WTC11 (cell line): ENCODE results near the gene GALM. TPM values are rescaled to one million over a fixed set of nuclear protein-coding genes. Genes with fewer than 3 reads are reported as not detected.

ENCODE experiments used
- ATAC-seq: fragments of 200-7000 bp; cut with Tn5 transposase; 2 replicates; pipeline ENCODE4 v1.10.0; 2021; ENCODE audit warnings: mild to moderate bottlenecking, moderate library complexity
- CTCF ChIA-PET: fragments of 300-600 bp; sonication (Branson Sonifier 250); formaldehyde crosslinking; loops from one replicate; lab custom pipeline; 2021; ENCODE audit warnings: antibody characterized with exemption; lab: Charles Lee
- POLR2A ChIA-PET: fragments of 350-600 bp; sonication (Branson Sonifier 250); formaldehyde crosslinking; loops from one replicate; lab custom pipeline; 2021; ENCODE audit warnings: antibody characterized with exemption; lab: Charles Lee
- DNase-seq: peaks from one replicate; pipeline ENCODE4 v3.0.0; 2021; ENCODE audit warnings: low spot score
- H3K27ac Mint-ChIP-seq: 2 replicates; pipeline ENCODE4 v1.8.0; 2021; ENCODE audit warnings: mixed read lengths
- H3K27me3 Mint-ChIP-seq: 2 replicates; pipeline ENCODE4 v1.8.0; 2021; ENCODE audit warnings: low read depth, mild to moderate bottlenecking, moderate library complexity, mixed read lengths
- H3K36me3 Mint-ChIP-seq: 2 replicates; pipeline ENCODE4 v1.8.0; 2021; ENCODE audit warnings: mixed read lengths
- H3K4me1 Mint-ChIP-seq: 2 replicates; pipeline ENCODE4 v1.8.0; 2022; ENCODE audit warnings: mixed read lengths
- H3K4me3 Mint-ChIP-seq: 2 replicates; pipeline ENCODE4 v1.8.0; 2021; ENCODE audit warnings: mild to moderate bottlenecking, moderate library complexity, mixed read lengths
- H3K9me3 Mint-ChIP-seq: 2 replicates; pipeline ENCODE4 v1.8.0; 2021; ENCODE audit warnings: mixed read lengths
- ERG ChIP-seq: fragments of 250-450 bp; sonication (Bioruptor Pico); IDR thresholded peaks from 2 replicates; pipeline ENCODE4 v1.8.0; 2021; ENCODE audit warnings: mild to moderate bottlenecking
- ESRRA ChIP-seq: sonication (generic); formaldehyde crosslinking; IDR thresholded peaks from 2 replicates; pipeline ENCODE4 v1.8.1; 2022; ENCODE audit warnings: mild to moderate bottlenecking, missing genetic modification reagents, borderline replicate concordance
- FOXJ3 ChIP-seq: sonication (generic); formaldehyde crosslinking; IDR thresholded peaks from 2 replicates; pipeline ENCODE4 v1.9.0; 2021; ENCODE audit warnings: missing genetic modification reagents, mild to moderate bottlenecking, borderline replicate concordance
- FOXP1 ChIP-seq: sonication (generic); formaldehyde crosslinking; IDR thresholded peaks from 2 replicates; pipeline ENCODE4 v1.8.0; 2022; ENCODE audit warnings: missing genetic modification reagents, mild to moderate bottlenecking, moderate library complexity, borderline replicate concordance
- IRF2 ChIP-seq: sonication (generic); formaldehyde crosslinking; IDR thresholded peaks from 2 replicates; pipeline ENCODE4 v1.8.0; 2022; ENCODE audit warnings: low read depth, missing genetic modification reagents, borderline replicate concordance
- KAT7 ChIP-seq: sonication (generic); formaldehyde crosslinking; IDR thresholded peaks from 2 replicates; pipeline ENCODE4 v1.8.1; 2023; ENCODE audit warnings: missing genetic modification reagents, mild to moderate bottlenecking, borderline replicate concordance
- MXD4 ChIP-seq: fragments of 250-450 bp; sonication (Bioruptor Pico); IDR thresholded peaks from 2 replicates; pipeline ENCODE4 v1.8.0; 2021; ENCODE audit warnings: mild to moderate bottlenecking, moderate library complexity, borderline replicate concordance
- NFATC4 ChIP-seq: fragments of 250-450 bp; sonication (Bioruptor Pico); IDR thresholded peaks from 2 replicates; pipeline ENCODE4 v1.9.0; 2021; ENCODE audit warnings: mild to moderate bottlenecking
- NFE2L1 ChIP-seq: sonication (generic); formaldehyde crosslinking; IDR thresholded peaks from 2 replicates; pipeline ENCODE4 v1.8.1; 2023; ENCODE audit warnings: missing genetic modification reagents
- NR3C1 ChIP-seq: sonication (generic); formaldehyde crosslinking; conservative IDR thresholded peaks from 2 replicates; pipeline ENCODE4 v1.8.1; 2023; ENCODE audit warnings: low read depth, mild to moderate bottlenecking, missing genetic modification reagents
- PRRX2 ChIP-seq: fragments of 250-450 bp; sonication (Bioruptor Pico); IDR thresholded peaks from 2 replicates; pipeline ENCODE4 v1.8.0; 2021; ENCODE audit warnings: mild to moderate bottlenecking
- SMAD4 ChIP-seq: sonication (generic); formaldehyde crosslinking; IDR thresholded peaks from 2 replicates; pipeline ENCODE4 v1.8.0; 2022; ENCODE audit warnings: mild to moderate bottlenecking, missing genetic modification reagents
- SP1 ChIP-seq: sonication (generic); formaldehyde crosslinking; conservative IDR thresholded peaks from 2 replicates; pipeline ENCODE4 v1.8.1; 2022; ENCODE audit warnings: missing genetic modification reagents
- USF2 ChIP-seq: sonication (generic); formaldehyde crosslinking; IDR thresholded peaks from 2 replicates; pipeline ENCODE4 v1.8.1; 2023; ENCODE audit warnings: mild to moderate bottlenecking, missing genetic modification reagents, moderate library complexity
- ZBTB21 ChIP-seq: sonication (generic); formaldehyde crosslinking; IDR thresholded peaks from 2 replicates; pipeline ENCODE4 v1.8.1; 2023; ENCODE audit warnings: mild to moderate bottlenecking, missing genetic modification reagents, borderline replicate concordance
- ZNF121 ChIP-seq: sonication (generic); formaldehyde crosslinking; IDR thresholded peaks from 2 replicates; pipeline ENCODE4 v1.8.0; 2023; ENCODE audit warnings: missing genetic modification reagents
- ZNF317 ChIP-seq: sonication (generic); formaldehyde crosslinking; IDR thresholded peaks from 2 replicates; pipeline ENCODE4 v1.8.1; 2023; ENCODE audit warnings: low read depth, mild to moderate bottlenecking, moderate library complexity, missing genetic modification reagents, borderline replicate concordance
- ZNF671 ChIP-seq: fragments of 250-450 bp; sonication (Bioruptor Pico); IDR thresholded peaks from 2 replicates; pipeline ENCODE4 v1.8.0; 2021; ENCODE audit warnings: mild to moderate bottlenecking
- total RNA-seq: library from RNA; stranded (reverse); gene quantifications from 3 replicates; pipeline ENCODE4 v1.2.3, GENCODE V29; 2021
- TF ChIP-seq, protein P1 (sequence below): fragments of 250-450 bp; sonication (Bioruptor Pico); IDR thresholded peaks from 2 replicates; pipeline ENCODE4 v2.1.2; 2022; ENCODE audit warnings: mild to moderate bottlenecking, moderate library complexity
- TF ChIP-seq, protein P2 (sequence below): sonication (generic); formaldehyde crosslinking; IDR thresholded peaks from 2 replicates; pipeline ENCODE4 v1.8.1; 2022; ENCODE audit warnings: low read depth, mild to moderate bottlenecking, moderate library complexity, missing genetic modification reagents, borderline replicate concordance
- TF ChIP-seq, protein P3 (sequence below): sonication (generic); formaldehyde crosslinking; IDR thresholded peaks from 2 replicates; pipeline ENCODE4 v1.8.1; 2023; ENCODE audit warnings: mild to moderate bottlenecking, missing genetic modification reagents, moderate library complexity
- TF ChIP-seq, protein P4 (sequence below): sonication (generic); formaldehyde crosslinking; IDR thresholded peaks from 2 replicates; pipeline ENCODE4 v1.8.1; 2023; ENCODE audit warnings: mild to moderate bottlenecking, missing genetic modification reagents, borderline replicate concordance

The GALM gene
- total RNA-seq, 1 experiment from 2014 or later, result 11.2 TPM

DNA sequence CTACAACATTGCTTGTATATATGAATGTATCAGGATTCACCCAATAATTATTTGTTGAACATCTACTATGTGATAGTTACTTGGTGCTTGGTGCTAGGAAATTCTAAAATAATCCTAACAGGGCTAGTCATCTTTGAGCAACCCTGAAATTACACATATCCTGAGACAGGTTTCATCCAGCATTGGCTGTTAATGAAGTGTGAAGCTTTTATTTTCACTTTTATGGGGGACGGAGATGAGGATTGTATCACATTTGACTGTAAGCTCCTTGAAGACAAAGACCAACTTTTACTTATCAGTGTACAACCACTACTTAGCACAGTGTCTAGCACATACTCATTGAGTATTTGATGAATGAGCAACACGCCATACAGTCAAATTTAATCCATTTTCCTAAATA is 6.8 kb upstream of the GALM start (continued):
- TF ChIP-seq, protein P1, sequence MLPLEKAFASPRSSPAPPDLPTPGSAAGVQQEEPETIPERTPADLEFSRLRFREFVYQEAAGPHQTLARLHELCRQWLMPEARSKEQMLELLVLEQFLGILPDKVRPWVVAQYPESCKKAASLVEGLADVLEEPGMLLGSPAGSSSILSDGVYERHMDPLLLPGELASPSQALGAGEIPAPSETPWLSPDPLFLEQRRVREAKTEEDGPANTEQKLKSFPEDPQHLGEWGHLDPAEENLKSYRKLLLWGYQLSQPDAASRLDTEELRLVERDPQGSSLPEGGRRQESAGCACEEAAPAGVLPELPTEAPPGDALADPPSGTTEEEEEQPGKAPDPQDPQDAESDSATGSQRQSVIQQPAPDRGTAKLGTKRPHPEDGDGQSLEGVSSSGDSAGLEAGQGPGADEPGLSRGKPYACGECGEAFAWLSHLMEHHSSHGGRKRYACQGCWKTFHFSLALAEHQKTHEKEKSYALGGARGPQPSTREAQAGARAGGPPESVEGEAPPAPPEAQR, result no peak
- TF ChIP-seq PRRX2 (CRISPR knock-in tag), result no peak
- TF ChIP-seq NFATC4 (CRISPR knock-in tag), result no peak
- TF ChIP-seq ERG (CRISPR knock-in tag), result no peak
- no peak for TF ChIP-seq ESRRA (CRISPR knock-in tag)
- TF ChIP-seq, protein P2, sequence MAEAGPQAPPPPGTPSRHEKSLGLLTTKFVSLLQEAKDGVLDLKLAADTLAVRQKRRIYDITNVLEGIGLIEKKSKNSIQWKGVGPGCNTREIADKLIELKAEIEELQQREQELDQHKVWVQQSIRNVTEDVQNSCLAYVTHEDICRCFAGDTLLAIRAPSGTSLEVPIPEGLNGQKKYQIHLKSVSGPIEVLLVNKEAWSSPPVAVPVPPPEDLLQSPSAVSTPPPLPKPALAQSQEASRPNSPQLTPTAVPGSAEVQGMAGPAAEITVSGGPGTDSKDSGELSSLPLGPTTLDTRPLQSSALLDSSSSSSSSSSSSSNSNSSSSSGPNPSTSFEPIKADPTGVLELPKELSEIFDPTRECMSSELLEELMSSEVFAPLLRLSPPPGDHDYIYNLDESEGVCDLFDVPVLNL (CRISPR knock-in tag), result no peak
- no peak for TF ChIP-seq ZBTB21 (CRISPR knock-in tag)
- TF ChIP-seq NFE2L1 (CRISPR knock-in tag), result no peak
- TF ChIP-seq SMAD4 (CRISPR knock-in tag), result no peak
- TF ChIP-seq ZNF317 (CRISPR knock-in tag), result no peak
- TF ChIP-seq, protein P3, sequence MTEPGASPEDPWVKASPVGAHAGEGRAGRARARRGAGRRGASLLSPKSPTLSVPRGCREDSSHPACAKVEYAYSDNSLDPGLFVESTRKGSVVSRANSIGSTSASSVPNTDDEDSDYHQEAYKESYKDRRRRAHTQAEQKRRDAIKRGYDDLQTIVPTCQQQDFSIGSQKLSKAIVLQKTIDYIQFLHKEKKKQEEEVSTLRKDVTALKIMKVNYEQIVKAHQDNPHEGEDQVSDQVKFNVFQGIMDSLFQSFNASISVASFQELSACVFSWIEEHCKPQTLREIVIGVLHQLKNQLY (CRISPR knock-in tag), result no peak
- TF ChIP-seq, all 79 proteins: peak for 0

GRCh38 chr2:38660282-38660681 is 5.6 kb upstream of the GALM start:
- Mint-ChIP-seq H3K27ac (no peak overlapping the region), H3K4me1 (no peaks in the 10 kb centered on the region; the same call in 1 of the 2 replicates), H3K4me3 (no peak overlapping the region), H3K36me3 (no peaks in the 10 kb centered on the region), H3K9me3 (no peaks in the 10 kb centered on the region), H3K27me3 (no peaks in the 10 kb centered on the region)
- TF ChIP-seq ZNF121 (0 out of 2 replicates have a peak, but pooled peaks have one; percentile 7), FOXP1 (CRISPR knock-in tag) (no peak)
- no peak for DNase-seq
- POLR2A ChIA-PET, result no interaction called here
- CTCF ChIA-PET, result no interaction called here
- ATAC-seq, result no peak

- CTCF ChIA-PET, result no interaction called here
- H3K27me3 Mint-ChIP-seq, result no peaks in the 10 kb centered on the region
- no peak for ATAC-seq
These were observed 4.6 kb upstream of the GALM start for GRCh38 chr2:38661306-38661705.

GRCh38 chr2:38666556-38666910 is 619 bp downstream of the GALM start:
- no peaks in the 10 kb centered on the region for H3K27me3 Mint-ChIP-seq
- H3K4me3 Mint-ChIP-seq, result peak overlapping the region; percentile 88
- H3K27ac Mint-ChIP-seq, result no peak overlapping the region
- DNase-seq, result no peak
- no peaks in the 10 kb centered on the region for H3K36me3 Mint-ChIP-seq
- peaks cover 30% of the 10 kb centered on the region for H3K4me1 Mint-ChIP-seq
- no peak; the same call in 1 of the 2 replicates for ATAC-seq
- ChIA-PET CTCF (interaction anchor here (1.4 to 1.9 kb wide), 3 partner anchors 60 to 85 kb away, joined by 5 to 11 read pairs (median 7); partner anchors contain the start of gene HNRNPLL), POLR2A (interaction anchor here (1.7 to 2.1 kb wide), 2 partner anchors 65 to 85 kb away, joined by 7 to 8 read pairs; partner anchors contain the start of gene SRSF7)
- no peaks in the 10 kb centered on the region for H3K9me3 Mint-ChIP-seq
- TF ChIP-seq ZNF671 (CRISPR knock-in tag) (no peak), FOXJ3 (CRISPR knock-in tag) (no peak), IRF2 (no peak), KAT7 (CRISPR knock-in tag) (no peak), USF2 (CRISPR knock-in tag) (no peak), NR3C1 (no peak), SP1 (CRISPR knock-in tag) (no peak), MXD4 (CRISPR knock-in tag) (no peak)
- TF ChIP-seq, protein P4, sequence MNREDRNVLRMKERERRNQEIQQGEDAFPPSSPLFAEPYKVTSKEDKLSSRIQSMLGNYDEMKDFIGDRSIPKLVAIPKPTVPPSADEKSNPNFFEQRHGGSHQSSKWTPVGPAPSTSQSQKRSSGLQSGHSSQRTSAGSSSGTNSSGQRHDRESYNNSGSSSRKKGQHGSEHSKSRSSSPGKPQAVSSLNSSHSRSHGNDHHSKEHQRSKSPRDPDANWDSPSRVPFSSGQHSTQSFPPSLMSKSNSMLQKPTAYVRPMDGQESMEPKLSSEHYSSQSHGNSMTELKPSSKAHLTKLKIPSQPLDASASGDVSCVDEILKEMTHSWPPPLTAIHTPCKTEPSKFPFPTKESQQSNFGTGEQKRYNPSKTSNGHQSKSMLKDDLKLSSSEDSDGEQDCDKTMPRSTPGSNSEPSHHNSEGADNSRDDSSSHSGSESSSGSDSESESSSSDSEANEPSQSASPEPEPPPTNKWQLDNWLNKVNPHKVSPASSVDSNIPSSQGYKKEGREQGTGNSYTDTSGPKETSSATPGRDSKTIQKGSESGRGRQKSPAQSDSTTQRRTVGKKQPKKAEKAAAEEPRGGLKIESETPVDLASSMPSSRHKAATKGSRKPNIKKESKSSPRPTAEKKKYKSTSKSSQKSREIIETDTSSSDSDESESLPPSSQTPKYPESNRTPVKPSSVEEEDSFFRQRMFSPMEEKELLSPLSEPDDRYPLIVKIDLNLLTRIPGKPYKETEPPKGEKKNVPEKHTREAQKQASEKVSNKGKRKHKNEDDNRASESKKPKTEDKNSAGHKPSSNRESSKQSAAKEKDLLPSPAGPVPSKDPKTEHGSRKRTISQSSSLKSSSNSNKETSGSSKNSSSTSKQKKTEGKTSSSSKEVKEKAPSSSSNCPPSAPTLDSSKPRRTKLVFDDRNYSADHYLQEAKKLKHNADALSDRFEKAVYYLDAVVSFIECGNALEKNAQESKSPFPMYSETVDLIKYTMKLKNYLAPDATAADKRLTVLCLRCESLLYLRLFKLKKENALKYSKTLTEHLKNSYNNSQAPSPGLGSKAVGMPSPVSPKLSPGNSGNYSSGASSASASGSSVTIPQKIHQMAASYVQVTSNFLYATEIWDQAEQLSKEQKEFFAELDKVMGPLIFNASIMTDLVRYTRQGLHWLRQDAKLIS (CRISPR knock-in tag), result no peak

More at GRCh38 chr2:38661306-38661705, 4.6 kb upstream of the GALM start:
- DNase-seq, result no peak
- Mint-ChIP-seq H3K9me3 (no peaks in the 10 kb centered on the region), H3K4me3 (no peak overlapping the region), H3K4me1 (peaks cover 2% of the 10 kb centered on the region; the same call in 1 of the 2 replicates), H3K36me3 (no peaks in the 10 kb centered on the region), H3K27ac (no peak overlapping the region)
- TF ChIP-seq KAT7 (CRISPR knock-in tag), result no peak
- TF ChIP-seq ESRRA (CRISPR knock-in tag), result no peak
- POLR2A ChIA-PET, result interaction anchor here (0.6 kb wide), 1 partner anchor 15 kb away, joined by 7 read pairs; no protein-coding TSS in a partner anchor
